T47D (cell line): Measurements from ENCODE around the gene MR1.

Experiments
- DNase-seq, 2 experiments: peaks; one replicate each; pipeline versions ENCODE4 v3.0.0 to v3.0.0-alpha.2; 2011 to 2012; ENCODE audit warnings: low read depth in 1 of 2, low spot score in 1 of 2
- JUND ChIP-seq: IDR thresholded peaks from 2 replicates; pipeline ENCODE4 v1.6.1; 2012; ENCODE audit warnings: low read depth
- in situ Hi-C: cut with HindIII; loops from 2 replicates; pipeline ENCODE4 v1.10.0; 2016; ENCODE audit warnings: low sequenced_read_pairs, low pct_unique_long_range_greater_than_20kb

The MR1 gene

GRCh38 chr1:181061891-181062835 is 28.4 kb downstream of the MR1 start:
- no peak for TF ChIP-seq JUND
- DNase-seq: no peak
- in situ Hi-C loops: no loop called here

- no peak for DNase-seq
- TF ChIP-seq JUND: no peak
- in situ Hi-C loops: no loop called here
Observed at GRCh38 chr1:181062836-181063428, 29.1 kb downstream of the MR1 start.

- DNase-seq: no peak
- in situ Hi-C loops: no loop called here
- TF ChIP-seq JUND: no peak
Observed at GRCh38 chr1:181064011-181064623, 30.3 kb downstream of the MR1 start.

- DNase-seq: no peak
- in situ Hi-C loops: no loop called here
- no peak for TF ChIP-seq JUND
Observed at GRCh38 chr1:181064702-181065101, 30.9 kb downstream of the MR1 start.

GRCh38 chr1:181073638-181074037 is 39.9 kb downstream of the MR1 start:
- in situ Hi-C loops: no loop called here
- no peak for TF ChIP-seq JUND

GRCh38 chr1:181075766-181076350 is 42.1 kb downstream of the MR1 start:
- in situ Hi-C loops: no loop called here
- TF ChIP-seq JUND: no peak
- DNase-seq: no peak

More at GRCh38 chr1:181073638-181074037, 39.9 kb downstream of the MR1 start:
- no peak for DNase-seq

- DNase-seq: no peak
- in situ Hi-C loops: no loop called here
- no peak for TF ChIP-seq JUND
Observed at GRCh38 chr1:181076852-181077251, 43.1 kb downstream of the MR1 start.

- no peak for DNase-seq
- TF ChIP-seq JUND: no peak
- in situ Hi-C loops: no loop called here
Observed at GRCh38 chr1:181077576-181078242, 43.9 kb downstream of the MR1 start.

GRCh38 chr1:181079382-181079781 is 45.6 kb downstream of the MR1 start:
- no peak for DNase-seq
- in situ Hi-C loops: no loop called here
- TF ChIP-seq JUND: no peak

- no peak for TF ChIP-seq JUND
- in situ Hi-C loops: no loop called here
- DNase-seq: no peak
Observed at GRCh38 chr1:181079920-181080319, 46.1 kb downstream of the MR1 start.

- TF ChIP-seq JUND: no peak
- DNase-seq: no peak
- in situ Hi-C loops: no loop called here
Observed at GRCh38 chr1:181080556-181080955, 46.8 kb downstream of the MR1 start.

- in situ Hi-C loops: no loop called here
- no peak for TF ChIP-seq JUND
- DNase-seq: no peak
Observed at GRCh38 chr1:181081395-181081794, 47.6 kb downstream of the MR1 start.
